HG03558 (cell line): ENCODE results near the gene TRAF3.
"Not testable (repeated sequence)": the region's sequence is repeated elsewhere in the genome, so short reads cannot be mapped to it uniquely, and the experiment has no call there.

Experiments used
- ATAC-seq: cut with Tn5 transposase; IDR thresholded peaks from one replicate; pipeline ENCODE4 v1.9.1; 2021; ENCODE audit warnings: moderate number of reproducible peaks; ENCODE audit not compliant: unreplicated experiment; ENCODE audit errors: extremely low read depth

TRAF3 gene

GRCh38 chr14:102915292-102916110, 138.3 kb downstream of the TRAF3 start:
- no peak for ATAC-seq

GRCh38 chr14:102916347-102917055, 139.3 kb downstream of the TRAF3 start:
- ATAC-seq, result no peak

- no peak for ATAC-seq
Observed at GRCh38 chr14:102917056-102917385, 139.8 kb downstream of the TRAF3 start.

GRCh38 chr14:102917469-102918211, 140.4 kb downstream of the TRAF3 start:
- no peak for ATAC-seq

- no peak for ATAC-seq
Observed at GRCh38 chr14:102918438-102918837, 141.2 kb downstream of the TRAF3 start.

- no peak for ATAC-seq
Observed at GRCh38 chr14:102920273-102920997, 143.2 kb downstream of the TRAF3 start.

GRCh38 chr14:102920998-102921304, 143.7 kb downstream of the TRAF3 start:
- ATAC-seq, result no peak

- no peak for ATAC-seq
Observed at GRCh38 chr14:102922490-102923200, 145.4 kb downstream of the TRAF3 start, which contains the start of gene AMN. TSS of gene AMN (plus strand) at chr14:102922663. CDS start at chr14:102922689, 26 bp downstream.

- ATAC-seq, result no peak
Observed at GRCh38 chr14:102923201-102923924, 146.1 kb downstream of the TRAF3 start.

- no peak for ATAC-seq
Observed at GRCh38 chr14:102923925-102924486, 146.8 kb downstream of the TRAF3 start.

GRCh38 chr14:102924632-102925588, 147.7 kb downstream of the TRAF3 start:
- no peak for ATAC-seq

GRCh38 chr14:102925646-102926045, 148.4 kb downstream of the TRAF3 start:
- ATAC-seq, result no peak

GRCh38 chr14:102926104-102926503, 148.9 kb downstream of the TRAF3 start:
- no peak for ATAC-seq

GRCh38 chr14:102926840-102927239, 149.6 kb downstream of the TRAF3 start:
- not testable (repeated sequence) for ATAC-seq

- ATAC-seq, result no peak
Observed at GRCh38 chr14:102927346-102927877, 150.2 kb downstream of the TRAF3 start.

GRCh38 chr14:102927878-102928411, 150.7 kb downstream of the TRAF3 start:
- no peak for ATAC-seq
